ENCODE measurements around the gene CSPG4. TPM values are rescaled to one million over a fixed set of nuclear protein-coding genes. Genes with fewer than 3 reads are reported as not detected.
"Not testable (repeated sequence)": the region's sequence is repeated elsewhere in the genome, so short reads cannot be mapped to it uniquely, and the experiment has no call there.

Gene CSPG4
- total RNA-seq, 1 experiment from 2014 or later, result 10.4 TPM

DNA sequence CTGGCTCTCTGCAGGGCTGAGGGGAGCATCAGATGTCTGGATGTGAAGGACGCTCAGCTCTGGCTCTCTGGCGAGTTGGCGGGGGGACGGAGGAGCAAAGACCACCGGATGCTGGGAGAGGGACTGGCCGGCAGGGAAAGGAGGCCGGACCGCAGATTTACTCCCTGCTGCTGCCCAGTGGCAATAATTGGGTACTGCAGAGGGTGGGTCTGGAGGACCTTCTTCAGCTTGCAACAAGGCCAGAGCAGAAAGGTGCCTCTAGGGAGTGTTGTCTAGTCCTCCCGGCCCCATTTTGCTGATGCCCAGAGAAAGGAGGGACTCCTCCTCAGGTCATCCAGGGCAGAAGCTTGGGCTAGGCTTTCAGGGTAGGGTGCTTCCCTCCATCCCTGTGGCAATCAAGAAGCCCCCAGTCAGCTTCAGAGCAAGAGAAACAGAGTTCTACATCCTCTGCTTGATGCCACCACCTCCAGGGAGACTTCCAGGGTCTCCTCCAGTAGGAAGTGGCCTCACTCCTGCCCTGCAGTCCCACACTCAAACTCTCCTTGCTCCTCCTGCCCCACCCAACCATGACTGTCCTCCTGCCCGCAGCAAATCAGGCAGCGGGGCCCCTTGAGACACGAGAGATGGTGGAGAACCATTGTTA lies 20.3 kb upstream of the CSPG4 start:
- H3K4me1 ChIP-seq, result peaks cover 12% of the 10 kb centered on the region
- H3K27ac ChIP-seq, result no peak overlapping the region
- no peaks in the 10 kb centered on the region for H3K36me3 ChIP-seq
- H3K27me3 ChIP-seq, result no peaks in the 10 kb centered on the region
- peak overlapping the region; percentile 54 for H3K4me3 ChIP-seq
- DNase-seq, result peak; percentile 84 to 89
- H3K9me3 ChIP-seq (replicated peaks), result no peaks in the 10 kb centered on the region

DNA sequence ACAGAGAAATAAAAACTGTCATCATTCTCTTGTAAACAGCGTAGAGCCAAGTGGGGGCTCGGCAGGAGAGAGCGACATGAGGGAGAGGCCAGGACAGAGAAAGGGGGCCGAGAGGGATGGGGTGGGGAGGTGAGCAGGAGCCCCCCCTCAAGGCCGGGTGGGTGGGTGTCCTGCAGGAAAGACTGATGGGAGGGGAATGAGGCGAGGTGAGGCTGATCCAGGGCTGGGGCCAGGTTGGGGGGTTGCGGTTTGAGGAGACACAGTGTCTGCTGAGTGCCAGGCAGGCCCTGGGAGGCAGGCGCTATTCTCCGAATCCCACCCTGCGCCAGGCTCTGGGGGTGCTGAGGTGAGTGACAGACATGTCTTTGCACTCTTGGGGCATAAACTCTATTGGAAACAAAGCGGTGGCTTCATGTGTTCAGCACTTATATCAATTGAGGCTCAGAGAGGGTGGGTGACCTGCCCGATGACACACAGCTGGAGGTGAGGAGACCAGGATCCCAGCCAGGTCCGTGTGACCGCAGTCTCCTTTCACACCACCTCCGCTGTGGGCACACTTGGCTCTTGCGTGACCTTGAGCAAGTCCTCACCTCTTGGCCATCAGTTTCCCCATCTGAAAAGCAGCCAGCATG lies 19.6 kb upstream of the CSPG4 start:
- no peaks in the 10 kb centered on the region for H3K27me3 ChIP-seq
- H3K27ac ChIP-seq, result peak overlapping the region; percentile 33
- DNase-seq, result peak; percentile 35 to 37
- H3K4me1 ChIP-seq, result peaks cover 12% of the 10 kb centered on the region
- H3K36me3 ChIP-seq, result no peaks in the 10 kb centered on the region
- H3K4me3 ChIP-seq, result peak overlapping the region; percentile 54
- H3K9me3 ChIP-seq (replicated peaks), result no peaks in the 10 kb centered on the region

DNA sequence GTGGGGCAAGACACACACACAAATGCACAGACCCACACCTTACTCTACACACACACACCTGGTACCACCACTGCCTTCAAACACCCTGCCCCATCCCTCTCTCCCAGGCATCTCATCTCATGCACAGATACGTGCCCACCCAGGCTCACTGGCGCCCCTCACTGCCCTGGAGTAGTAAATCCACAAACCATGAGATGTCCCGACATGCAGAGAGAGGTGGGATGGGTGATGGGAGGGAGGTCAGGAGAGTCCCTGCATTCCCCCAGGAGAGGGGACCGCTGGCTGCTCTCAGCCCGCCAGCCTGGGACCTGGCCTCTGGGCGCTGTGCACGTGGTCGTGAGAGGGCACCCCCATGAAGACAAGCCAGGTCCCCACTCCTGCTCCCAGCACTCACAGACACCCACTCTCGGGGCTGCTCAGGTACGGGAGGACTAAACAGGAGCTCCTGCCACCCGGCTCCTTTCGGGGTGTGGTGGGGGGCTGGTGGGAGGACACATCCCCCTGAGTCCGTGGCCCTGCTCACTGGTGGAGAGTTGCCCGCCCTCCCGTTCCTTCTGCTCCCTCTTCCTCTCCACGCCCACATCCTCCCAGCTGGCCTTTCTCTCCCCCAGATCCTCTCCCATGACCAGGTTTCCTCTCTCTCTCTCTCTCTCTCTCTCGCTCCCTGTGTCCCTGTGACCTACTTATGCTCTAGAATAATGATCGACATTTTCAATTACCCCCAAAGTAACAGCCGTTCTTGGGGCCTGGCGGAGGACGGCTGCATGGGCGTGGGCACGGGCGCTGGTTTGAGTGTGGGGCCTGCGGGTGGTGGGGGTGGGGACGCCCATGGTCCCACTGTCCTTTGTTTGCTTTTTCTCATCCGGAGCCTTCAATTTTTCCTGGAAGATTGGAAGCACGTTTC lies 18.9 kb upstream of the CSPG4 start:
- no peaks in the 10 kb centered on the region for H3K36me3 ChIP-seq
- peak overlapping the region; percentile 54 for H3K4me3 ChIP-seq
- H3K27ac ChIP-seq, result peak overlapping the region; percentile 33
- H3K4me1 ChIP-seq, result peaks cover 12% of the 10 kb centered on the region
- no peaks in the 10 kb centered on the region for H3K9me3 ChIP-seq (replicated peaks)
- peak; percentile 75 to 80 for DNase-seq
- no peaks in the 10 kb centered on the region for H3K27me3 ChIP-seq

DNA sequence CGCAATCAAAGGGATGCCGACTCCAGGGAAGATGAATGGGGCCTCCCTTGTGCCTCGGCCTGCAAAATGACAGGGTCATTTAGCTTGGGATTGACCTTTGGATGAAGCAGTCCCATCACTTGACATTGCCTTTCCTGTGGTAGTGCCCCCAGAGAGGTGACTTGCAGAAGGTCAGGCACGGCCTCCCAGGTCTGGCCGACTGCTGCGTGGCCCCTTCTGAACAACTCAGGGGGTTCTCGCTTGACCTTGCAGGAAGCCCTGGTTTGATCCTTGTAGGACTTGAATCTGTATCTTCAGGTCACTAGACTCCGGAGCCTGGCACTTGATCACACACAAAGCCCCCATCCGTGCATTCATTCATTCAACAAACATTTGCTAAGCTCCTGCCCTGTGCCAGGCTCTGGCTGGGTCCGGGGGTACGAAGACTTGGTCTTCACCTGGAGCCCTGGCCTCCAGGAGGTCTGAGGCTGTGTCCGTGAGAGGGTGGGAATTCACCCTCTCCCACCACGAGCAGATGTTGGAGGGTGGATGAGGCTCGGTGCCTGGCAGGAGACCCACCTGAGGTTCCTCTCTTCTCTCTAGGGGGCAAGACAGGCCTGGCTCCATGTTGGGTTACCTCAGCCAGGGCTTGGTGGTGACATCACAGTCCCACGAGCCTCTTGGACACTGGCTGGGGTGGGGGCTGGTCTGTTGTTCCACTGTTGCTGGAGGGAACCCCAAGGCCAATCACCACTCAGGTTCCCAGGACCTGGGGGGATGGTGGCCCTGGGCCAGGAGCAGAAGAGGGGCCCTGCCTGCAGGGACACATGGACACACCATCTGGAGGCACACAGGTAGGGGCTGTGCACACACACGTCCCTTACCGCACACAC lies 18.0 kb upstream of the CSPG4 start:
- not testable (repeated sequence) for H3K27ac ChIP-seq; H3K9me3 ChIP-seq (replicated peaks); H3K4me1 ChIP-seq; H3K36me3 ChIP-seq; DNase-seq; H3K27me3 ChIP-seq; H3K4me3 ChIP-seq

DNA sequence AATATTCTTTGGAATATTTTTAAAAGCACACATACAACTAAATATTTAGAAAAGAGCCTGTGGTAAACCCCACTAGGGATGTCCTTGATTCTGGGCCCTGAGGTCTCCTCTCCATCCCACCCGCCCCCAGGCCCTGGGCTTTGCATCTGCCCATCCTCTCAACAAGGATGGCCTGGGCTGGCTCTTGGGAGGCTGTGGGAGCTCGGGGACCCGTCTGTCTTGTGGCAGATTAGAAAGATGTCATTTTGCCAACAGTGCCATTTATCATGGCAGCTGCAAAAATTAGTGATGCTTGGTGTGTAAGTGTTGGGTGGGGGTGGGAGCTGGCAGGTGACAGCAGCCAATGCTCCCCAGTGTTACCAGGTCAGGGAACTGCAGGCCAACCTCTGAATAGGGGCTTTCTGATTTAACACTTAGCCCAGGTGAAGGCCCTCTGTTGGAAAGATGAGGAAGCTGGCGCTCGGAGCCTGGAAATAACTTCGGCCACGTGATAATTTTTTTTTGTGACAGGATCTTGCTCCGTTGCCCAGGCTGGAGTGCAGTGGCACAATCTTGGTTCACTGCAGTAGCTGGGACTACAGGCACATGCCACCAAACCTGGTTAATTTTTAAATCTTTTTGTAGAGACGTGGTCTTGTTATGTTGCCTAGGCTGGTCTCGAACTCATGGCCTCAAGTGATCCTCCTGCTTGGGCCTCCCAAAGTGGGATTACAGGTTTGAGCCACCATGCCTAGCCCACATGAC lies 16.9 kb upstream of the CSPG4 start:
- no peak overlapping the region for H3K27ac ChIP-seq
- no peaks in the 10 kb centered on the region for H3K27me3 ChIP-seq
- no peak overlapping the region for H3K4me3 ChIP-seq
- H3K36me3 ChIP-seq, result no peaks in the 10 kb centered on the region
- H3K4me1 ChIP-seq, result 0 out of 2 replicates have a peak, but pooled peaks cover 4% of the 10 kb centered on the region
- DNase-seq, result no peak
- no peaks in the 10 kb centered on the region for H3K9me3 ChIP-seq (replicated peaks)

DNA sequence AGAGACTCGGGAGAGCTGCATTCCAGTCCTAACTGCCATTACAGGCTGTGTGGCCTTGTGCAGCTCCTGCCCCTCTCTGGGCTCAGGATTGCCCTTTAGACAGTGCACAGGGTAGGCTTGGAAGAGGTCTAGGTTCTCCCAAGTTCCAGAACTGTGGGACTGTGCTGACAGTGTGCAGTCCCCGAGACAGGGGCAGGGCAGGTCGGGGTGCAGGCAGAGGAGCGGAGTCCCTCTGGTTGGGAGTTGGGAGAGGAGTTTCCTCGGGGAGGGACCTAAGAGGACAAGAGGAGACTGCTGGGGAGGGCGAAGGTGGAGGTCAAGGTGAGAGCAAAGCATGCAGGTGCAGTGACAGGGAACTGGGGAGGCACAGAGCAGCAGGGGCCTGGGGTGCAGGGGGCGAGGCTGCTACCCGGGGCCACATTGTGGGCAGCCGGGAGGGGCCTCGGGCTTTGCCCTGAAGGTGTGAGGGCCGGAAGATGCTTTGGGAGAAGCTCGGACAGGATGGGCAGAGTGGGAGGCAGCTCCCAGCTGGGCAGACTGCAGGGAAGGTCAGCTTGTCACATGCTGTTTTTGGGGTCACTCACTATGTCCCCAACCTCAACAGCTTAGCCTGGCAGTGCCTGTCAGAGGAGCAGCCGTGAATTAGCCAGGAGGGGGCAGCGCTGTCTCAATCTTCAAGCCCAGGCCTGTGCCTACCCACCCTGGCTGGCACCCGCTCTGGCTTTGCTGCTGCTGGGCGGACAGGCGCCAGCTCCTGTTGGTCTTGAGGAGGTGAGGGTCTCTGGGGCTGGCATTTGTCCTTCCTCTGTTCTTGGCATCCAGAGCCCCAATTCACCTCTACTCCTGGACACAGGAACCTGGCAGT lies 15.4 kb upstream of the CSPG4 start:
- peaks cover 14% of the 10 kb centered on the region for H3K4me1 ChIP-seq
- no peaks in the 10 kb centered on the region for H3K27me3 ChIP-seq
- peak; percentile 69 to 80 for DNase-seq

DNA sequence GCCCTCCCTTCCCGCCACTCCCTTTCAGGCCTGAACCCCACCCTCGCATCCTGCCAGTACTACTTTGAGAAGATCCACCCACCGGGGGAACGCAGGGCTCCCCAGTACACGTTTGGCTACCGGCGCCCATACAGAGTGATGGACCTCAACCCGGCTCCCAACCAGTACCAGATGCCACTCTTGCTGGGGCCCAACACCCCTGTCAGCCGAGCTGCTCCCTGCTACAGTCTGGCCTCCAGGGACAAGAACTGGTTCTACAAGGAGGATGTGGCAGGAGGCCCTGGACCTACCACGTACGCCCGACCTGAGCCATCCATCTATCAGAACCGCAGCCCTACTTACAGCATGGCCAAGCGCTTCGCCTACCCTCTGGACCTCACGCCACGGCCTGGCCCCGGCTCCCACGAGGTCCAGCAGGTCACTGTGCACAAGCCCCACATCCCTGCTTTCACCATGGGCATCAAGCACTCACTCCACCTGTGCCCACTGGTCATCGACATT lies 14.4 kb upstream of the CSPG4 start:
- H3K4me3 ChIP-seq, result no peak overlapping the region
- no peak for DNase-seq
- H3K27me3 ChIP-seq, result no peaks in the 10 kb centered on the region

More for the DNA sequence above, 15.4 kb upstream of the CSPG4 start:
- H3K9me3 ChIP-seq (replicated peaks), result no peaks in the 10 kb centered on the region
- no peak overlapping the region for H3K27ac ChIP-seq
- no peak overlapping the region for H3K4me3 ChIP-seq
- H3K36me3 ChIP-seq, result no peaks in the 10 kb centered on the region

DNA sequence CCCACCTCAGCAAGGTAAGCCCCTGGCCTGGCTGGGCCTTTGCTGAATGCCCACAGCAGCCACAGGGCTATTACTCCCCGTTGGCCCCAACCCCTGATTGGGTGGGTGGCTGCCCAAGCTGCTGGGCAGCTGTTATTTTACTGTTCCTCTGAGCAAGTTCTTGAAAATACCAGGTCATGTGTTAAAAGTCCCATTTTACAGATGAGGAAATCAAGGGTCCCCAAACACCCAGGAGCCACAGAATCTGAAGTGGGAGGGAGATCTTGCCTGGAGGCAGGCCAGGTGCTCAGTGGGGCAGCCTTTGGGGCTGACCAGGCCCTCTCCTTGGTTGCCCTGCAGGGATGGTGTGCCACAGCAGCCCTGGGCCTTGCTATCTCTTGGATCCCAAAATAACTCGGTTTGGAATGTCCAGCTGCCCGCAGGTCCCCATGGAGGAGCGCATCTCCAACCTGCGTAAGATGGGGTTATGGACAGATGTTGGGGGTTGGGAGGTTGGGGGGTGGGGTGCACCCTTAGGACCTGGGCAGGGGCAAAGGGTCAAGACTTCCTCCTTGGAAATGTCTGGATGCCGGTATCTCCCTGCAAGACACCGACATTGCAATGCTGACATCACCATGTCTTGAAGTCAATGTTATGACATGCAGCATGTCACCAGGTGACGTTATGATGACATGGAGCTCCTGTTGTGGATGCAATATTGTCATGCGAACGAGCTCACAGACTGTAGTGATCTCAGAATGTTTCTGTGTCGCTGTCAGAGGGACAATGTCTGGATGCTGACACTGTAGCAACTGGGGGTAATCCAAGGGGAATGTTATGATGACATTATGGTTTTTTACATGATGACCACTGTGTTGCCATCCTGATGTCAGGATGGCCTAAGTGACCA lies 13.3 kb upstream of the CSPG4 start:
- Histone ChIP-seq H3K9me3 (replicated peaks) (no peaks in the 10 kb centered on the region), H3K4me3 (no peak overlapping the region), H3K27me3 (no peaks in the 10 kb centered on the region; the same call in 1 of the 2 replicates), H3K36me3 (no peaks in the 10 kb centered on the region), H3K27ac (no peak overlapping the region), H3K4me1 (peaks cover 13% of the 10 kb centered on the region)
- DNase-seq, result no peak

More for the DNA sequence above, 14.4 kb upstream of the CSPG4 start:
- no peaks in the 10 kb centered on the region for H3K9me3 ChIP-seq (replicated peaks)
- H3K36me3 ChIP-seq, result no peaks in the 10 kb centered on the region
- H3K27ac ChIP-seq, result no peak overlapping the region
- H3K4me1 ChIP-seq, result peaks cover 10% of the 10 kb centered on the region

DNA sequence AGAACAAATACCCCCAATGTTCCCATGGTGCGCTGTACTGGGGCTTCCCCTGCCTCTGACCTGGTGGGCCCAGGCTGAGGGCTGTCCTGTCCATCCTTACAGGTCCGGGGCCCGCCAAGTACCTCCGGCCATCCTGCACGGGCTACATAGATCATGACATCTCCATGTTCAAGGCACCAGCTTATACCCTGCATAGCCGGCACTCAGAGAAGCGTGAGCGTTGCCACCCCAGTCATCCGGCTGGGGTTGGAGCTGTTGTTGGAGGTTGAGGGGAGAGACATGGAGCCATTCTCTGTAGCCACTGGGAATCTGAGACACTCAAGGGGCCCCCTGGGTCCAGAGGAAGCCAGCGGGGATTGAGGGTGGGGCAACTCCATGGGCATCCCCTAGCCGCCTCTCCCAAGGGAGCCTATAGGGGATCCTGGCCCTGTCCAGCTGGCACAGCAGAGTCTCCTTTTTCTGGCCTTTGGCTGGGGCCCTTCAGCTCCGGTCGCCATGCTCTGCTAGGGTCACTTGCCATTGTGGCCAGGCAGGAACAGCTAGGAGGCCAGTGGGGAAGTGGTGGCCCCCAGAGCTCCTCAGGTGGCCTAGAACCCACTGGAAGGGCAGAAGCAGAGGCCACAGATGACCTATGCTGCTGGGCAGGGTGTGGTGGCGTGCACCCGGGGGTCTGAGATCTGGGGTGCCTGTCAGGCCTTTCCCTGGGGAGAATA lies 12.5 kb upstream of the CSPG4 start:
- H3K4me1 ChIP-seq, result peaks cover 16% of the 10 kb centered on the region
- H3K36me3 ChIP-seq, result no peaks in the 10 kb centered on the region
- H3K4me3 ChIP-seq, result no peak overlapping the region
- no peak for DNase-seq
- no peak overlapping the region for H3K27ac ChIP-seq
- no peaks in the 10 kb centered on the region; the same call in 1 of the 2 replicates for H3K27me3 ChIP-seq
- no peaks in the 10 kb centered on the region for H3K9me3 ChIP-seq (replicated peaks)

DNA sequence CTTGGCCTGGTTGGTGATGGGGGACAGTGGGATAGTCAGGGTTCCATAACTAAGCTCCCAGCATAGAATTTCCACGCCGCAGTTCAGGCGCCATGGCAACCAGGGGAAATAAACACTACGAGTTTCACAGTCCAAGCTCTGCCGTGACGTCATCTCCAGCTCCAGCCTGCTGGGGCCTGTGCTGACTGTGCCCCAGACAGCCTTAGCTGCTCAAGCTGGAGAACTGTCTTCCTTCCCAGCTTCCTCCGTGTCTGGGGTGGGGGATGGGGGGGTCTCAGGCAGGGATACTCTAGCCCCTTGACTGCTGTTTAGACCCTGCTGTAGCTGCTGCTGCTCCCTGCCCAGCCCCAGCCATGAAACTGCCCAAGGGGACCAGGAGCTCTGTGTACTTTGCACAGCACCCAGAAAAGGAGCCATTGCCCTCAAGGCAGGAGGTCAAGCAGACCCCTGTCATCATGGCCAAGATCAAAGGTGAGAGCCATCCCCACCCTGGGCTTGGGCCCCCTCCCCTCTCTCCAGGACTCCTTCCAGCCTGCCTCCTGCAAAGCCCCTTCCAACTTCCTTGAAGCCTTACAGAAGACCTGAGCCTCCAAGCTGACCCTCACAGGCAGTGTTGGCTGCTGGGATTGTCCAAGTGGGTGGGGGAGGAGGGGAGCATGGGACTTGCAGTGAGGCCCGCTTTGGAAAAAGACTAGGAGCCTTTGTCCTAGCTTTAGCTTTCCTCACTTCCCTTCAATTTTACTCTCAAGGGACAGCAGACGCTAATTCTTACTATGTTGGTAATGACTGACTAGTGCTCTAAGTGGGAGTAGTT lies 11.4 kb upstream of the CSPG4 start:
- Histone ChIP-seq H3K9me3 (replicated peaks) (no peaks in the 10 kb centered on the region), H3K27me3 (no peaks in the 10 kb centered on the region; the same call in 1 of the 2 replicates), H3K36me3 (no peaks in the 10 kb centered on the region), H3K4me3 (no peak overlapping the region), H3K27ac (no peak overlapping the region), H3K4me1 (peaks cover 16% of the 10 kb centered on the region)
- DNase-seq, result peak; percentile 85 to 86

Data from SJCRH30 (cell line).